Upper lobe of right lung (tissue), 1 donor: Measurements from ENCODE around the gene PIK3R3. TPM values are rescaled to one million over a fixed set of nuclear protein-coding genes. Genes with fewer than 3 reads are reported as not detected.

Experiments used
- ATAC-seq: fragments of 200-7000 bp; cut with Tn5 transposase; one replicate; pipeline ENCODE4 v1.9.1; 2020; ENCODE audit warnings: mild to moderate bottlenecking, moderate library complexity
- DNase-seq: peaks from one replicate; pipeline ENCODE4 v3.0.0-alpha.2; 2020
- H3K27ac ChIP-seq: fragments of 200-600 bp; one replicate; pipeline ENCODE4 v1.8.0; 2022
- H3K27me3 ChIP-seq: fragments of 200-600 bp; one replicate; pipeline ENCODE4 v1.8.0; 2022; ENCODE audit warnings: mild to moderate bottlenecking
- H3K36me3 ChIP-seq: fragments of 200-600 bp; one replicate; pipeline ENCODE4 v1.8.0; 2022
- H3K4me1 ChIP-seq: fragments of 200-600 bp; one replicate; pipeline ENCODE4 v1.8.0; 2022
- H3K4me3 ChIP-seq: fragments of 200-600 bp; one replicate; pipeline ENCODE4 v1.8.0; 2022; ENCODE audit warnings: mild to moderate bottlenecking
- H3K9me3 ChIP-seq: fragments of 200-600 bp; one replicate; pipeline ENCODE4 v1.8.0; 2022
- intact Hi-C: fragments of 100-400 bp; cut with DNase I; formaldehyde crosslinking; loops from one replicate; pipeline ENCODE4 v1.11.0; 2022
- total RNA-seq: library from RNA; stranded (reverse); fragmentation: NEBNext Ultra II Directional; extraction: Animal tissue kit (Norgen Biotek cat#: 25700); gene quantifications from one replicate; pipeline ENCODE4 v1.2.1, GENCODE V29; 2021
- TF ChIP-seq, protein P1 (sequence below): fragments of 200-600 bp; IDR thresholded peaks from one replicate; pipeline ENCODE4 v1.8.0; 2022; ENCODE audit warnings: antibody characterized with exemption
- donor health status: DM: no; HTN: yes; CAD: no; lungs with severe emphysema.

PIK3R3 gene
- total RNA-seq, 1 donor from 2014 or later, result 79.8 TPM

DNA sequence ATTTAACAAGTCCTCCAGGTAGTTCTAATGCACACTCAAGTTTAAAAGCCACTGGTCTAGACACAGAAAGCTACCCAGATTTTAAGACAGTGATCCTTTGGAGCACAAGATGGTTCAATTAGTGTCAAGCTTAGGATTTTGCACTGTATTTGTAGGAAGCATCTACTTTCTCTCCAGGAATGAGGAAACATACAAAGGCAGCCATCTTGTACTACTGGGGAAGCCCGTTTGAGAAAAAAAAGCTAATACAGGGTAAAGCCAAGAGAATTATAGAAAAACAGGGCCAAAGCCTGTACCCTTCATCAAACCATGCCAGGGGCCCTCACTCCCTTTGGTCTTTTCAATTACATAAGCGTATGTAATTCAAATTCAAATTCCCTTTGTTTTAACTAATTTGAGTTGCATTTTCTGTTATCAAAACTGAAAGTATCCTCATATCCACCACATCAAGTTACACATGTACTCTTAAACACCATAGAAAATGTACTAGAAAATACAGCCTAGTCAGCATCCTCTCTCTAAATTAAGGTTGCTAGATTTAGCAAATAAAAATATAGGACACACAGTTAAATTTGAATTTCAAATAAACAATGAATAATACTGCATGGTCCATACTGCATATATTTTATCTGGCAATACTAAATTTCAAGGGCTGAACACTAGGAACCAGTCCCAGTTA, 17.4 kb downstream of the PIK3R3 start:
- H3K4me3 ChIP-seq, result no peak overlapping the region
- ATAC-seq (no peak), DNase-seq (no peak)
- H3K36me3 ChIP-seq, result no peaks in the 10 kb centered on the region
- no peaks in the 10 kb centered on the region for H3K4me1 ChIP-seq
- TF ChIP-seq, protein P1, sequence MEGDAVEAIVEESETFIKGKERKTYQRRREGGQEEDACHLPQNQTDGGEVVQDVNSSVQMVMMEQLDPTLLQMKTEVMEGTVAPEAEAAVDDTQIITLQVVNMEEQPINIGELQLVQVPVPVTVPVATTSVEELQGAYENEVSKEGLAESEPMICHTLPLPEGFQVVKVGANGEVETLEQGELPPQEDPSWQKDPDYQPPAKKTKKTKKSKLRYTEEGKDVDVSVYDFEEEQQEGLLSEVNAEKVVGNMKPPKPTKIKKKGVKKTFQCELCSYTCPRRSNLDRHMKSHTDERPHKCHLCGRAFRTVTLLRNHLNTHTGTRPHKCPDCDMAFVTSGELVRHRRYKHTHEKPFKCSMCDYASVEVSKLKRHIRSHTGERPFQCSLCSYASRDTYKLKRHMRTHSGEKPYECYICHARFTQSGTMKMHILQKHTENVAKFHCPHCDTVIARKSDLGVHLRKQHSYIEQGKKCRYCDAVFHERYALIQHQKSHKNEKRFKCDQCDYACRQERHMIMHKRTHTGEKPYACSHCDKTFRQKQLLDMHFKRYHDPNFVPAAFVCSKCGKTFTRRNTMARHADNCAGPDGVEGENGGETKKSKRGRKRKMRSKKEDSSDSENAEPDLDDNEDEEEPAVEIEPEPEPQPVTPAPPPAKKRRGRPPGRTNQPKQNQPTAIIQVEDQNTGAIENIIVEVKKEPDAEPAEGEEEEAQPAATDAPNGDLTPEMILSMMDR, result no peak
- intact Hi-C loops, result no loop called here
- no peaks in the 10 kb centered on the region for H3K27me3 ChIP-seq
- no peaks in the 10 kb centered on the region for H3K9me3 ChIP-seq
- H3K27ac ChIP-seq, result no peak overlapping the region

DNA sequence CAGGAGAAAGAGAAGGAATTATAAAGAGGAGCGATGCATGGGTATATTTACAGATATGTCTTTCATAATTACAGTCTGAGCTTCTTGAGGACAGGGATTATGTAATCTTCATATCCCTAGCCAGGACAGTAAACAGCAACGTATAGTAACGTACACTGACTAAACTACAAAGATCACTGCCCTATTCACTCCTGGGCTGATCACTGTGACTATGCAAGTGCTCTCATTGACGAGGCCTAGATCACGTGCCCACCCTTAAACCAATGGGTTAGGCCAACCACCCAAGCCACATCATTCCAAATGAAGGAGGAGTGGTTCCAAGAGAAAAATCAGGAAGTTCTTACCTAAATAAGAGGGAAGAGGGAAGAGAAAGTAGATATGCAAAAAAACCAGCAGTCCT, 18.5 kb downstream of the PIK3R3 start:
- DNase-seq (no peak), ATAC-seq (no peak)
- no peaks in the 10 kb centered on the region for H3K4me1 ChIP-seq
- TF ChIP-seq, protein P1, result no peak
- H3K27ac ChIP-seq, result no peak overlapping the region
- no peaks in the 10 kb centered on the region for H3K9me3 ChIP-seq
- intact Hi-C loops, result no loop called here
- H3K36me3 ChIP-seq, result no peaks in the 10 kb centered on the region
- H3K4me3 ChIP-seq, result no peak overlapping the region
- H3K27me3 ChIP-seq, result no peaks in the 10 kb centered on the region

DNA sequence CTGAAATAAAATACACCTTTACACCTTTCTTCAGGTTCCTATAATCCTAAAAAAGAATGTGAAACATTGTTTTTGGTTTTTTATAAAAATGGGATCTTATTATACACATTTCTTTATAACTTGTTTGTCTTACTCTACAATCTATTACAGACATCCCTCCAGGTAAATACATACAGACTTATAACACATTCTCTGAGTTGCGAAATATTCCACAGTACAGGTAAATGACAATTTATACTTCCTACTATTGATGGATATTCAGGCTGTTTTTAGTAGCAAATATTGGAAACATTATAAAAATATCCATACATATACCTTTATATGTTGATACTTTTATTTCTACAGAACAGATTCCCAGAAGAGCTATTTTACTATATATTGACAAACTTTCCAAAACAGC, 20.3 kb downstream of the PIK3R3 start:
- H3K9me3 ChIP-seq, result no peaks in the 10 kb centered on the region
- DNase-seq (no peak), ATAC-seq (no peak)
- no peaks in the 10 kb centered on the region for H3K27me3 ChIP-seq
- no peak overlapping the region for H3K27ac ChIP-seq
- no peak overlapping the region for H3K4me3 ChIP-seq
- TF ChIP-seq, protein P1, result no peak
- intact Hi-C loops, result no loop called here
- H3K4me1 ChIP-seq, result no peaks in the 10 kb centered on the region
- H3K36me3 ChIP-seq, result no peaks in the 10 kb centered on the region

- intact Hi-C loops, result no loop called here
Measured at GRCh38 chr1:46110521-46110920, 21.9 kb downstream of the PIK3R3 start.

GRCh38 chr1:46102769-46103476, 29.5 kb downstream of the PIK3R3 start:
- no peak for ATAC-seq
- Histone ChIP-seq H3K27me3 (no peaks in the 10 kb centered on the region), H3K4me1 (no peaks in the 10 kb centered on the region), H3K4me3 (no peak overlapping the region), H3K9me3 (no peaks in the 10 kb centered on the region), H3K36me3 (no peaks in the 10 kb centered on the region), H3K27ac (no peak overlapping the region)
- intact Hi-C loops, result no loop called here
- TF ChIP-seq, protein P1, result no peak
- DNase-seq, result no peak

More at GRCh38 chr1:46110521-46110920, 21.9 kb downstream of the PIK3R3 start:
- H3K36me3 ChIP-seq, result no peaks in the 10 kb centered on the region
- no peak overlapping the region for H3K27ac ChIP-seq
- no peak for ATAC-seq
- no peak overlapping the region for H3K4me3 ChIP-seq
- H3K27me3 ChIP-seq, result no peaks in the 10 kb centered on the region
- no peak for DNase-seq
- no peaks in the 10 kb centered on the region for H3K4me1 ChIP-seq
- TF ChIP-seq, protein P1, result no peak
- no peaks in the 10 kb centered on the region for H3K9me3 ChIP-seq
